HEK293 (cell line): ENCODE results near the gene INA.

Source experiments
- CTCF ChIA-PET: fragments of 350-600 bp; formaldehyde crosslinking; extraction: SDS; loops from one replicate; lab custom pipeline; 2021; ENCODE audit warnings: antibody characterized with exemption; lab: Yijun Ruan, JAX
- POLR2A ChIA-PET: fragments of 300-600 bp; formaldehyde crosslinking; extraction: SDS; loops from one replicate; lab custom pipeline; 2020; ENCODE audit warnings: antibody characterized with exemption, inconsistent platforms; lab: Yijun Ruan, JAX
- H3K27ac ChIP-seq: fragments of 200-500 bp; sonication (Bioruptor generic); 2 replicates; pipeline ENCODE4 v1.5.1; 2014; ENCODE audit warnings: low read depth, low read length, control low read depth, inconsistent platforms; ENCODE audit errors: extremely low read depth
- H3K36me3 ChIP-seq, 2 experiments: fragments of 200-500 bp in 1 of 2; sonication (Bioruptor generic) in 1 of 2; 1 replicate in 1 of 2; 2 replicates in 1 of 2; pipeline ENCODE4 v1.5.1; 2014 to 2017; ENCODE audit warnings: inconsistent platforms in 2 of 2, low read length in 2 of 2; ENCODE audit not compliant: control insufficient read depth in 2 of 2, insufficient read depth in 1 of 2
- H3K4me1 ChIP-seq: fragments of 200-500 bp; sonication (Bioruptor generic); 2 replicates; pipeline ENCODE4 v1.5.1; 2014; ENCODE audit warnings: mild to moderate bottlenecking, low read length, inconsistent platforms; ENCODE audit not compliant: control insufficient read depth, insufficient read depth
- H3K4me3 ChIP-seq: 2 replicates; pipeline ENCODE4 v1.5.1; 2011; ENCODE audit warnings: low read depth, mild to moderate bottlenecking, control low read depth, low read length, moderate library complexity
- H3K9me3 ChIP-seq: fragments of 200-500 bp; sonication (Bioruptor generic); 2 replicates; pipeline ENCODE4 v1.5.1; 2014; ENCODE audit warnings: low read depth, low read length, inconsistent platforms; ENCODE audit not compliant: control insufficient read depth, insufficient read depth
- GLI4 ChIP-seq: fragments of 450-650 bp; formaldehyde crosslinking; IDR thresholded peaks from 2 replicates; pipeline ENCODE4 v1.5.1; 2016; ENCODE audit warnings: missing biosample characterization, missing genetic modification characterization
- OSR2 ChIP-seq: fragments of 450-650 bp; formaldehyde crosslinking; IDR thresholded peaks from 2 replicates; pipeline ENCODE4 v1.5.1; 2016; ENCODE audit warnings: missing biosample characterization, missing genetic modification characterization
- SP7 ChIP-seq: fragments of 450-650 bp; formaldehyde crosslinking; IDR thresholded peaks from 2 replicates; pipeline ENCODE4 v1.5.1; 2016; ENCODE audit warnings: missing biosample characterization, missing genetic modification characterization
- ZFP3 ChIP-seq: fragments of 450-650 bp; formaldehyde crosslinking; IDR thresholded peaks from 2 replicates; pipeline ENCODE4 v1.5.1; 2016; ENCODE audit warnings: low read depth, missing biosample characterization, missing genetic modification characterization
- ZNF10 ChIP-seq: fragments of 450-650 bp; formaldehyde crosslinking; IDR thresholded peaks from 2 replicates; pipeline ENCODE4 v1.5.1; 2017; ENCODE audit warnings: missing biosample characterization, missing genetic modification characterization
- ZNF121 ChIP-seq: fragments of 450-650 bp; formaldehyde crosslinking; IDR thresholded peaks from 2 replicates; pipeline ENCODE4 v1.5.1; 2016; ENCODE audit warnings: missing biosample characterization, missing genetic modification characterization
- ZNF133 ChIP-seq: fragments of 450-650 bp; formaldehyde crosslinking; IDR thresholded peaks from 2 replicates; pipeline ENCODE4 v1.5.1; 2016; ENCODE audit warnings: missing biosample characterization, missing genetic modification characterization
- ZNF155 ChIP-seq: fragments of 450-650 bp; formaldehyde crosslinking; IDR thresholded peaks from 2 replicates; pipeline ENCODE4 v1.5.1; 2016; ENCODE audit warnings: missing biosample characterization, missing genetic modification characterization
- ZNF214 ChIP-seq: fragments of 450-650 bp; formaldehyde crosslinking; IDR thresholded peaks from 2 replicates; pipeline ENCODE4 v1.5.1; 2017; ENCODE audit warnings: missing biosample characterization, mild to moderate bottlenecking, missing genetic modification characterization, borderline replicate concordance
- ZNF23 ChIP-seq: fragments of 450-650 bp; formaldehyde crosslinking; IDR thresholded peaks from 2 replicates; pipeline ENCODE4 v1.5.1; 2016; ENCODE audit warnings: missing biosample characterization, missing genetic modification characterization, borderline replicate concordance
- ZNF239 ChIP-seq: fragments of 450-650 bp; formaldehyde crosslinking; IDR thresholded peaks from 2 replicates; pipeline ENCODE4 v1.5.1; 2016; ENCODE audit warnings: missing biosample characterization, missing genetic modification characterization
- ZNF335 ChIP-seq: fragments of 450-650 bp; formaldehyde crosslinking; conservative IDR thresholded peaks from 2 replicates; pipeline ENCODE4 v1.5.1; 2016; ENCODE audit warnings: missing biosample characterization, missing genetic modification characterization
- TF ChIP-seq, protein P1 (sequence below): fragments of 450-650 bp; formaldehyde crosslinking; IDR thresholded peaks from 2 replicates; pipeline ENCODE4 v1.5.1; 2016; ENCODE audit warnings: missing biosample characterization, missing genetic modification characterization
- TF ChIP-seq, protein P2 (sequence below): fragments of 450-650 bp; formaldehyde crosslinking; IDR thresholded peaks from 2 replicates; pipeline ENCODE4 v1.5.1; 2016; ENCODE audit warnings: missing biosample characterization, missing genetic modification characterization
- TF ChIP-seq, protein P3 (sequence below): fragments of 450-650 bp; formaldehyde crosslinking; IDR thresholded peaks from 2 replicates; pipeline ENCODE4; 2016; ENCODE audit warnings: missing biosample characterization, missing genetic modification characterization
- TF ChIP-seq, protein P4 (sequence below): fragments of 450-650 bp; formaldehyde crosslinking; IDR thresholded peaks from 2 replicates; pipeline ENCODE4 v1.5.1; 2016; ENCODE audit warnings: missing biosample characterization, missing genetic modification characterization
- TF ChIP-seq, protein P5 (sequence below): fragments of 450-650 bp; formaldehyde crosslinking; IDR thresholded peaks from 2 replicates; pipeline ENCODE4 v1.5.1; 2016; ENCODE audit warnings: missing biosample characterization, missing genetic modification characterization, borderline replicate concordance
- TF ChIP-seq, protein P6 (sequence below): fragments of 450-650 bp; formaldehyde crosslinking; IDR thresholded peaks from 2 replicates; pipeline ENCODE4 v1.5.1; 2016; ENCODE audit warnings: missing biosample characterization, missing genetic modification characterization, borderline replicate concordance

INA gene

DNA sequence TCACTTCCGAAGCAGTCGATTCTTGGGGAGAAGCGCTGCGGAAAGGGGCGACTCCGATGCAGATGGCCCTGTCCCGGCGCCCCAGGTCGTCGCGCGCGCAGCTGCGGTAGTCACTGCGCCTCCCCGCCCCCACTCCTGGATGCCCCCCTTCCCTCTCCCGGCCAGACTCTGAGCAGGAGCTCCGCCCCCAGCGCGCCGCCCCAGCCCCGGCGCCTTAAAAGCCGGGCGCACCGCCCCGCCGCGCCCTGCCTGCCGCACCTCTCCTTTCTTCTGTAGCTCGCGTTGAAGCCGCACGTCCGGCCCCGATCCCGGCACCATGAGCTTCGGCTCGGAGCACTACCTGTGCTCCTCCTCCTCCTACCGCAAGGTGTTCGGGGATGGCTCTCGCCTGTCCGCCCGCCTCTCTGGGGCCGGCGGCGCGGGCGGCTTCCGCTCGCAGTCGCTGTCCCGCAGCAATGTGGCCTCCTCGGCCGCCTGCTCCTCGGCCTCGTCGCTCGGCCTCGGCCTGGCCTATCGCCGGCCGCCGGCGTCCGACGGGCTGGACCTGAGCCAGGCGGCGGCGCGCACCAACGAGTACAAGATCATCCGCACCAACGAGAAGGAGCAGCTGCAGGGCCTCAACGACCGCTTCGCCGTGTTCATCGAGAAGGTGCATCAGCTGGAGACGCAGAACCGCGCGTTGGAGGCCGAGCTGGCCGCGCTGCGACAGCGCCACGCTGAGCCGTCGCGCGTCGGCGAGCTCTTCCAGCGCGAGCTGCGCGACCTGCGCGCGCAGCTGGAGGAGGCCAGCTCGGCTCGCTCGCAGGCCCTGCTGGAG lies at the start of gene INA:
Gene INA, plus strand, starts transcription at position 243 of the 817 bp plus-strand sequence. Its CDS starts 74 bp downstream, at position 317.
- ChIA-PET CTCF (interaction anchor here (0.6 to 1.0 kb wide), 7 partner anchors 9 to 1441 kb away, joined by 3 to 5 read pairs (median 3); no protein-coding TSS in a partner anchor), POLR2A (interaction anchor here (0.6 to 1.4 kb wide), 8 partner anchors 16 to 359 kb away, joined by 3 to 5 read pairs (median 4); partner anchors contain the start of genes CNNM2 and NT5C2)
- Histone ChIP-seq H3K4me1 (peaks cover 8% of the 10 kb centered on the region), H3K36me3 (no peaks in the 10 kb centered on the region), H3K9me3 (no peaks in the 10 kb centered on the region), H3K4me3 (peak within 1 kb of the TSS; percentile 46), H3K27ac (peak within 1 kb of the TSS; percentile 34; the same call in 1 of the 2 replicates)
- TF ChIP-seq ZNF23 (tag by site-specific recombination): no peak
- TF ChIP-seq OSR2: no peak
- TF ChIP-seq ZNF133 (tag by site-specific recombination): no peak
- TF ChIP-seq, protein P1, sequence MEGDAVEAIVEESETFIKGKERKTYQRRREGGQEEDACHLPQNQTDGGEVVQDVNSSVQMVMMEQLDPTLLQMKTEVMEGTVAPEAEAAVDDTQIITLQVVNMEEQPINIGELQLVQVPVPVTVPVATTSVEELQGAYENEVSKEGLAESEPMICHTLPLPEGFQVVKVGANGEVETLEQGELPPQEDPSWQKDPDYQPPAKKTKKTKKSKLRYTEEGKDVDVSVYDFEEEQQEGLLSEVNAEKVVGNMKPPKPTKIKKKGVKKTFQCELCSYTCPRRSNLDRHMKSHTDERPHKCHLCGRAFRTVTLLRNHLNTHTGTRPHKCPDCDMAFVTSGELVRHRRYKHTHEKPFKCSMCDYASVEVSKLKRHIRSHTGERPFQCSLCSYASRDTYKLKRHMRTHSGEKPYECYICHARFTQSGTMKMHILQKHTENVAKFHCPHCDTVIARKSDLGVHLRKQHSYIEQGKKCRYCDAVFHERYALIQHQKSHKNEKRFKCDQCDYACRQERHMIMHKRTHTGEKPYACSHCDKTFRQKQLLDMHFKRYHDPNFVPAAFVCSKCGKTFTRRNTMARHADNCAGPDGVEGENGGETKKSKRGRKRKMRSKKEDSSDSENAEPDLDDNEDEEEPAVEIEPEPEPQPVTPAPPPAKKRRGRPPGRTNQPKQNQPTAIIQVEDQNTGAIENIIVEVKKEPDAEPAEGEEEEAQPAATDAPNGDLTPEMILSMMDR (tag by site-specific recombination): peak; percentile 46; the same call in 1 of the 2 replicates
- TF ChIP-seq, protein P2, sequence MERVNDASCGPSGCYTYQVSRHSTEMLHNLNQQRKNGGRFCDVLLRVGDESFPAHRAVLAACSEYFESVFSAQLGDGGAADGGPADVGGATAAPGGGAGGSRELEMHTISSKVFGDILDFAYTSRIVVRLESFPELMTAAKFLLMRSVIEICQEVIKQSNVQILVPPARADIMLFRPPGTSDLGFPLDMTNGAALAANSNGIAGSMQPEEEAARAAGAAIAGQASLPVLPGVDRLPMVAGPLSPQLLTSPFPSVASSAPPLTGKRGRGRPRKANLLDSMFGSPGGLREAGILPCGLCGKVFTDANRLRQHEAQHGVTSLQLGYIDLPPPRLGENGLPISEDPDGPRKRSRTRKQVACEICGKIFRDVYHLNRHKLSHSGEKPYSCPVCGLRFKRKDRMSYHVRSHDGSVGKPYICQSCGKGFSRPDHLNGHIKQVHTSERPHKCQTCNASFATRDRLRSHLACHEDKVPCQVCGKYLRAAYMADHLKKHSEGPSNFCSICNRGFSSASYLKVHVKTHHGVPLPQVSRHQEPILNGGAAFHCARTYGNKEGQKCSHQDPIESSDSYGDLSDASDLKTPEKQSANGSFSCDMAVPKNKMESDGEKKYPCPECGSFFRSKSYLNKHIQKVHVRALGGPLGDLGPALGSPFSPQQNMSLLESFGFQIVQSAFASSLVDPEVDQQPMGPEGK (tag by site-specific recombination): peak; percentile 28; the same call in 1 of the 2 replicates
- no peak for TF ChIP-seq ZNF10
- TF ChIP-seq ZNF214: no peak
- TF ChIP-seq ZNF121: no peak
- TF ChIP-seq SP7 (tag by site-specific recombination): 0 out of 2 replicates have a peak, but pooled peaks have one; percentile 13
- TF ChIP-seq GLI4 (tag by site-specific recombination): no peak
- no peak for TF ChIP-seq ZFP3 (tag by site-specific recombination)
- peak; percentile 49 for TF ChIP-seq ZNF335 (tag by site-specific recombination)
- TF ChIP-seq, protein P3, sequence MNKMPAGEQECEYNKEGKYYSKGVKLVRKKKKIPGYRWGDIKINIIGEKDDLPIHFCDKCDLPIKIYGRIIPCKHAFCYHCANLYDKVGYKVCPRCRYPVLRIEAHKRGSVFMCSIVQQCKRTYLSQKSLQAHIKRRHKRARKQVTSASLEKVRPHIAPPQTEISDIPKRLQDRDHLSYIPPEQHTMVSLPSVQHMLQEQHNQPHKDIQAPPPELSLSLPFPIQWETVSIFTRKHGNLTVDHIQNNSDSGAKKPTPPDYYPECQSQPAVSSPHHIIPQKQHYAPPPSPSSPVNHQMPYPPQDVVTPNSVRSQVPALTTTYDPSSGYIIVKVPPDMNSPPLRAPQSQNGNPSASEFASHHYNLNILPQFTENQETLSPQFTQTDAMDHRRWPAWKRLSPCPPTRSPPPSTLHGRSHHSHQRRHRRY (tag by site-specific recombination): no peak
- TF ChIP-seq, protein P4, sequence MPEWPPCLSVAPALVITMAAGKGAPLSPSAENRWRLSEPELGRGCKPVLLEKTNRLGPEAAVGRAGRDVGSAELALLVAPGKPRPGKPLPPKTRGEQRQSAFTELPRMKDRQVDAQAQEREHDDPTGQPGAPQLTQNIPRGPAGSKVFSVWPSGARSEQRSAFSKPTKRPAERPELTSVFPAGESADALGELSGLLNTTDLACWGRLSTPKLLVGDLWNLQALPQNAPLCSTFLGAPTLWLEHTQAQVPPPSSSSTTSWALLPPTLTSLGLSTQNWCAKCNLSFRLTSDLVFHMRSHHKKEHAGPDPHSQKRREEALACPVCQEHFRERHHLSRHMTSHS (tag by site-specific recombination): no peak
- no peak for TF ChIP-seq ZNF239 (tag by site-specific recombination)
- TF ChIP-seq ZNF155 (tag by site-specific recombination): no peak
- TF ChIP-seq, protein P5, sequence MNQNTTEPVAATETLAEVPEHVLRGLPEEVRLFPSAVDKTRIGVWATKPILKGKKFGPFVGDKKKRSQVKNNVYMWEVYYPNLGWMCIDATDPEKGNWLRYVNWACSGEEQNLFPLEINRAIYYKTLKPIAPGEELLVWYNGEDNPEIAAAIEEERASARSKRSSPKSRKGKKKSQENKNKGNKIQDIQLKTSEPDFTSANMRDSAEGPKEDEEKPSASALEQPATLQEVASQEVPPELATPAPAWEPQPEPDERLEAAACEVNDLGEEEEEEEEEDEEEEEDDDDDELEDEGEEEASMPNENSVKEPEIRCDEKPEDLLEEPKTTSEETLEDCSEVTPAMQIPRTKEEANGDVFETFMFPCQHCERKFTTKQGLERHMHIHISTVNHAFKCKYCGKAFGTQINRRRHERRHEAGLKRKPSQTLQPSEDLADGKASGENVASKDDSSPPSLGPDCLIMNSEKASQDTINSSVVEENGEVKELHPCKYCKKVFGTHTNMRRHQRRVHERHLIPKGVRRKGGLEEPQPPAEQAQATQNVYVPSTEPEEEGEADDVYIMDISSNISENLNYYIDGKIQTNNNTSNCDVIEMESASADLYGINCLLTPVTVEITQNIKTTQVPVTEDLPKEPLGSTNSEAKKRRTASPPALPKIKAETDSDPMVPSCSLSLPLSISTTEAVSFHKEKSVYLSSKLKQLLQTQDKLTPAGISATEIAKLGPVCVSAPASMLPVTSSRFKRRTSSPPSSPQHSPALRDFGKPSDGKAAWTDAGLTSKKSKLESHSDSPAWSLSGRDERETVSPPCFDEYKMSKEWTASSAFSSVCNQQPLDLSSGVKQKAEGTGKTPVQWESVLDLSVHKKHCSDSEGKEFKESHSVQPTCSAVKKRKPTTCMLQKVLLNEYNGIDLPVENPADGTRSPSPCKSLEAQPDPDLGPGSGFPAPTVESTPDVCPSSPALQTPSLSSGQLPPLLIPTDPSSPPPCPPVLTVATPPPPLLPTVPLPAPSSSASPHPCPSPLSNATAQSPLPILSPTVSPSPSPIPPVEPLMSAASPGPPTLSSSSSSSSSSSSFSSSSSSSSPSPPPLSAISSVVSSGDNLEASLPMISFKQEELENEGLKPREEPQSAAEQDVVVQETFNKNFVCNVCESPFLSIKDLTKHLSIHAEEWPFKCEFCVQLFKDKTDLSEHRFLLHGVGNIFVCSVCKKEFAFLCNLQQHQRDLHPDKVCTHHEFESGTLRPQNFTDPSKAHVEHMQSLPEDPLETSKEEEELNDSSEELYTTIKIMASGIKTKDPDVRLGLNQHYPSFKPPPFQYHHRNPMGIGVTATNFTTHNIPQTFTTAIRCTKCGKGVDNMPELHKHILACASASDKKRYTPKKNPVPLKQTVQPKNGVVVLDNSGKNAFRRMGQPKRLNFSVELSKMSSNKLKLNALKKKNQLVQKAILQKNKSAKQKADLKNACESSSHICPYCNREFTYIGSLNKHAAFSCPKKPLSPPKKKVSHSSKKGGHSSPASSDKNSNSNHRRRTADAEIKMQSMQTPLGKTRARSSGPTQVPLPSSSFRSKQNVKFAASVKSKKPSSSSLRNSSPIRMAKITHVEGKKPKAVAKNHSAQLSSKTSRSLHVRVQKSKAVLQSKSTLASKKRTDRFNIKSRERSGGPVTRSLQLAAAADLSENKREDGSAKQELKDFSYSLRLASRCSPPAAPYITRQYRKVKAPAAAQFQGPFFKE: no peak
- TF ChIP-seq, protein P6, sequence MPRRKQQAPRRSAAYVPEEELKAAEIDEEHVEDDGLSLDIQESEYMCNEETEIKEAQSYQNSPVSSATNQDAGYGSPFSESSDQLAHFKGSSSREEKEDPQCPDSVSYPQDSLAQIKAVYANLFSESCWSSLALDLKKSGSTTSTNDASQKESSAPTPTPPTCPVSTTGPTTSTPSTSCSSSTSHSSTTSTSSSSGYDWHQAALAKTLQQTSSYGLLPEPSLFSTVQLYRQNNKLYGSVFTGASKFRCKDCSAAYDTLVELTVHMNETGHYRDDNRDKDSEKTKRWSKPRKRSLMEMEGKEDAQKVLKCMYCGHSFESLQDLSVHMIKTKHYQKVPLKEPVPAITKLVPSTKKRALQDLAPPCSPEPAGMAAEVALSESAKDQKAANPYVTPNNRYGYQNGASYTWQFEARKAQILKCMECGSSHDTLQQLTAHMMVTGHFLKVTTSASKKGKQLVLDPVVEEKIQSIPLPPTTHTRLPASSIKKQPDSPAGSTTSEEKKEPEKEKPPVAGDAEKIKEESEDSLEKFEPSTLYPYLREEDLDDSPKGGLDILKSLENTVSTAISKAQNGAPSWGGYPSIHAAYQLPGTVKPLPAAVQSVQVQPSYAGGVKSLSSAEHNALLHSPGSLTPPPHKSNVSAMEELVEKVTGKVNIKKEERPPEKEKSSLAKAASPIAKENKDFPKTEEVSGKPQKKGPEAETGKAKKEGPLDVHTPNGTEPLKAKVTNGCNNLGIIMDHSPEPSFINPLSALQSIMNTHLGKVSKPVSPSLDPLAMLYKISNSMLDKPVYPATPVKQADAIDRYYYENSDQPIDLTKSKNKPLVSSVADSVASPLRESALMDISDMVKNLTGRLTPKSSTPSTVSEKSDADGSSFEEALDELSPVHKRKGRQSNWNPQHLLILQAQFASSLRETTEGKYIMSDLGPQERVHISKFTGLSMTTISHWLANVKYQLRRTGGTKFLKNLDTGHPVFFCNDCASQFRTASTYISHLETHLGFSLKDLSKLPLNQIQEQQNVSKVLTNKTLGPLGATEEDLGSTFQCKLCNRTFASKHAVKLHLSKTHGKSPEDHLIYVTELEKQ: no peak
